IPS-18c (cell line): ENCODE data around the gene PFDN4.

Source experiments
- H3K4me3 ChIP-seq: 2 replicates; pipeline ENCODE4 v1.7.0; 2013; ENCODE audit warnings: low read depth, mild to moderate bottlenecking, low read length, moderate library complexity; ENCODE audit not compliant: insufficient read depth
- H3K9me3 ChIP-seq: one replicate; pipeline ENCODE4 v1.6.1; 2013; ENCODE audit warnings: mild to moderate bottlenecking, low read length, moderate library complexity; ENCODE audit not compliant: control insufficient read depth, insufficient read depth

The PFDN4 gene

DNA sequence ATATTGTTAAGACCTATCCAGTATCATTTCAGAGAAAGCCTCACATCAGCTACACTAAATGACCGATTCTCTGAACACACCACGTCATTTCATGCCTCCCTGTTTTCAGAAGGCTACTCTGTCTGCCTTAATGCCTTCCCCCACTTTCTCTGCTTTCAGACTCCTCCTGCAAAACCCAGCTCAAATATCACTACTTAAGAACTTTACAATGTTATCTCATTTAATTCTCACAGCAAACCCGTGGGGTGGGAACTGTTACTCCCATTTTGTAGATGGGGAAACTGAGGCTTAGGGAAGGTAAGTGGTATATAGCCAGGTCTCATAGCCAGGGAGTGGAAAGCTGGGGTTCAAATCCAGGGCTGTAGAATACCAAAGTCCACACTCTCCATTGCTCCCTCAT is 36.9 kb upstream of the PFDN4 start:
- Histone ChIP-seq H3K9me3 (peaks cover 3% of the 10 kb centered on the region), H3K4me3 (no peak overlapping the region)

DNA sequence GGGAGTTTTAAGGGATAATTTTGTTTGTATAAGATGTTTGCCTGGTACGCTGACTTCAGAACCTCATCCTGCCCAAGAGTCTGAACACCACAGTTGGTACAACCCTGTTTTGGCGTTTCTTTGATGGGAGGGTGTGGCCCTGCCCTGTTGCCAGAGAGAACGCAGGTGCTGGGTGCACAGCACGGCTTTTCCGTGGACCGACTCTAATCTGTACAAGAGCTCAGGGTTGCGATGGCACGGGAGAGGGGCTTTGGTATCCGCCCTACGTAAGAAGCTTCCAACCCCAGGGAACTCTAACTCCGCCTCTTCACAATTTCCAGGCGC is 35.4 kb upstream of the PFDN4 start:
- H3K4me3 ChIP-seq, result peak overlapping the region; percentile 53
- H3K9me3 ChIP-seq, result peaks cover 3% of the 10 kb centered on the region

DNA sequence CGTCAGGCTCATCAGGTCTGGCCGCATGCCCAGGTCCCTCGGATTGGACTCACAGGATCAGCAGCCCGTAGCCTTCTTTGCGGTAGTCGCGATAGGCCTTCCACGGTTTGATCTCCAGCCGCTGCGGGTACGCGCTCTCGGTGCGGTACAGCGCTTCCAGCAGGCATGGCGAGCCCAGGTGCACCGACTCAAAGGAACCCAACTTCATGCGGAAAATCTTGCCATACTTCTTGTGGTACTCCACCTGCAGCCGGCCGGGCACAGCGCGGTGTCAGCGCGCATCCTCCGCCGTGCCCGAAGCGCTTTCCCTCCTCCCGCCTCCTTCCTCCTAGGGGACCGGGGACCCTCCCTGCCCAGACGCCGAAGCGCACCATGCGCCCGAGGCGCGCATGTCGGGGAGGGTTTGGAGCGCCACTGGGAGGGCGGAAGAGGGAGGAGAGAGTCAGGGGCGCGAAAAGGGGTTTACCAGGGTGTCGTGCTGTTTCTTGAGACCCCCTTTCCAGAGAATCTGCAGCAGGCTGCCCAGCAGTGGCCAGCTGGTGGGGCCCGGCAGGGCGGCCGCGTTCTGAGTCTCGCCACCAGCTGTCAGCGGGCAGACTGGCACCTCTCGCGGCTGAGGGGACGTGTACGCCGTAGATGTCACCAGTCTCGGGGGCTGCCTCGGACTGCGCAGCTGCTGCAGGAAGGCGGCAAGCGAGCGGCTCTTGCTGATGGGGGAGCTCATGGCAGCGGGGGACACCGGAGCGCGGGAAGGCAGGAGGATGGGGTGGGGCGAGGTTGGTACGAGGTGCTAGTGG is 34.8 kb upstream of the PFDN4 start:
- peaks cover 3% of the 10 kb centered on the region for H3K9me3 ChIP-seq
- H3K4me3 ChIP-seq, result peak overlapping the region; percentile 53

DNA sequence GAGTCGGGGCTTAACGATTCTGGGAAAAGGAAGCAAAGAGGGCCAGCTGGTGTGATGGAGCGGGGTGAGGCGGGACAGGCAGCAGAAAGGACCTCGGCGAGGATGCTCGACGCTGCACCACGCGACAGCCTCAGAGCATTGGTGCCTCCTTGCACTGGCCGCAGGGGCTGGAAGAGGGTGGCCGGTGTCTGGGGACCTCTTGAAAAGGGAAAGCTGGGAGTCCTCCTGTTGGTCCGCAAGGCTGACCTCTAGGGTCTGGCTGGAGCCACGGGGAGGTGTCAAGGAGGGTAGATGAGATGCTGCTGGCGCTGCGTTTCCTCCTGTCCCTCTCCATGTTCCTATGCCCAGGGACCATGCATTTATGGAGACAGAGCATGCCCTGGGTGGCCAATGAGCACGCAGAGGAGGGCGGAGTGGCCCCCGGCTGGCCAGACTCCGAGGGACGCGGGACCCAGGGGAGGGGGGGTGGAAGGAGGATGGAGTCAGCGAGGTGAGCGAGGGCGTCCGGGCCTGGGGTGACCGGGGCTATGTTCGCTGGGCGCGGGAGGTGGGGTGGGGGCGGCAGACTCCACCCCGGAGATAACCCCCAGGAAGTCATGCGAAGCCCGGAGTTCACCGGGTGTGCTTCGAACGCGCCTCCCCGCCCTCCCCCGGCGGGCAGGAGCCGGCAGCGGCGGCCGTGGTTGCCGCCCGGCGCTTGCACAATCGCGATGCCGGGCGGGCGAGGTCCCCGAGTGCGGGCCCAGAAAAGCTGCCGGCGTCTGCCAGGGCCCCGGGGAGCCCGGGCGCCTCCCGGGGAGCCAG is 34.0 kb upstream of the PFDN4 start, which contains the start of gene CYP24A1:
Gene CYP24A1, minus strand, starts transcription at position 334 of the 804 bp plus-strand sequence. CDS start 407 bp downstream, outside the sequence.
- Histone ChIP-seq H3K4me3 (peak within 1 kb of the TSS; percentile 53), H3K9me3 (peaks cover 3% of the 10 kb centered on the region)

DNA sequence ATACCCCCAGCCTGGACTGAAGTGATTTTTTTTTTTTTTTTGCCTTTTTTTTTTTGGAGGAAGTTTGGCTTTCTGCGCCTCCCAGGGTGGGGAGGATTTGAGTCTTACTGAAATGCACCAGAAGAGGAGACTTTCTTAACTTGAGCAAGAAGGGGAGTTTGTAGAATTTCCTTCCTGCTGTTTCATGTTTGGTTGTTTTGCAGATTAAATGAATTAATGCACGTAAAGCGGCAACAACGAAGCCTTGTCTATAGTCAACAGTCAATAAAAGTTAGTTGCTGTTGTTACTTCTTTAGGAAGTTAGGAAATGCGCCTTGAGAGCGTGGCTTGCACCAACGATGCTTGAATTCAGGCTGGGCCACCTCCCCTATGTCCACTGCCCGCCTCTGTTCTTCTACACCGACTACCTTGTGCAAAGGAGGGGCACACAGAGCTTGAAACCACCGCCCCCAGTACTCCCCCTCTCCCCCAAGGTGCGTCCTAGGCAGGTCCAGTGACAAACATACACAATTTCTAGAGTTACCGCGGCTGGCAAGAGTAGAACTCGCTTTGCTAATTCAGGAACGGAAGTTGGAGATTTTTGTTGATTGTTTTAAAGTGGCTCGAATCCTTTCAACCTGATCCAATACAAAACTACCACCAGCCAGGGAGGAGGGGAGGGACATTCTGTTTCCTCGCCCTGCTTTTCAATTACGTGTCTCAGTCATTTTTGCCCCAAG is 33.3 kb upstream of the PFDN4 start:
- Histone ChIP-seq H3K9me3 (peaks cover 3% of the 10 kb centered on the region), H3K4me3 (peak overlapping the region; percentile 53; the same call in 1 of the 2 replicates)

GRCh38 chr20:54176610-54177009 is 31.3 kb upstream of the PFDN4 start:
- Histone ChIP-seq H3K4me3 (no peak overlapping the region), H3K9me3 (peaks cover 3% of the 10 kb centered on the region)

DNA sequence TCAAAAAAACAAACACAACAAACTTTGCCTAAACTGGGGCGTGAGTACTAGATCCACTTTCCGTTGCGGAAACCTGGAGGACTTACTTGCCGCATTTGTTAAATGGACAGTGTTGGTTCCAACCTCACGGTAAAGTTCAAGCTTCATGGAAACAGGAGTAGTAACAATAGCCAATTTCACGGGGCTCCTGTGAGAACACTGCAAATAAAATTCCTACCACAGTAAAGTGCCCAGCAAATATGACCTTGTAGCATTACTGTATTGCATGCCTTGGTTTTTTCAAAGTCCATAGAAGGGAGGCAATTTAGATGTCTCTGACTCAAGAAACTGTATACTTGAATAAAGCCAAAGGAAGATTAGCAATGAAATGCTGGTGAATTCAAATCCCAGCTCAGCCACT is 30.5 kb upstream of the PFDN4 start:
- Histone ChIP-seq H3K4me3 (no peak overlapping the region), H3K9me3 (peaks cover 3% of the 10 kb centered on the region)

GRCh38 chr20:54178256-54178655 is 29.6 kb upstream of the PFDN4 start:
- Histone ChIP-seq H3K9me3 (peaks cover 3% of the 10 kb centered on the region), H3K4me3 (no peak overlapping the region)

- H3K9me3 ChIP-seq, result no peaks in the 10 kb centered on the region
- no peak overlapping the region for H3K4me3 ChIP-seq
Observed at GRCh38 chr20:54179946-54180345, 27.9 kb upstream of the PFDN4 start.

DNA sequence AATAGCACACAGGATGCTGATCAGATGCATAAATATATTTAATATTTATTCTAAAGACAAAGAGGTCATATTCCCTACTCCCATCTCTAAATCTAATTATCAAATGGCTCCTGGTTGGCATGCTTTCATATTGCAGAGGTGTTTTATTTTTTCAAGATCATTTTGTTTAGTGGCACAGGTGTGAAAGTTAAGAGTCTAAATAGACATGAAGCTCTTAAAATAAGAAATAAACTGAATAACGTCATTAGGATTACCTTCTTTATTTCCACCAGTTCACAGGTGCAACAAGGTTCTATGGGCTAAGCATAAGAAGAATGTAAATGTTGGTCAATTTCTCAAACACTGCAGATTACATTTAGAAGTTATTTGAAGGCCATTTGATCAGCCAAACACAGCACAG is 27.0 kb upstream of the PFDN4 start:
- H3K9me3 ChIP-seq, result no peaks in the 10 kb centered on the region

DNA sequence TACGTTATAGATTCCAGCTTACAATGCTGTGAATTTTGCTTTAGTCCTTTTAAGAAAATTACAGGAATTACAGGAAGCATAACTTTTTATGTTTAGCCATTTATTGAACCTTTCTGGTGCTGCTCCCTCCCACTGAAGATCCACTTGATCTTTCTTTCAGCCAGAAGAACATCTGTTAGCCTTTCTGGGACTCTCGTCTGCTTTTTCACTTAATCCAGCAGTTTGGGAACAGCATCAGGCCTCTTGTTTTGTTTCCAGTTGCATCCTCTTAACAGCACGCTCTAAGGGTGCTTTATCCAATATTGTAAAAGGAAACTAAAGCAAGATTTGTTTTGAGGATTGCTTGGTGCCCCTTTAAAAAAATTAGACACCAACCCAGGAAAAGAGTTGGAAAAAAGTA is 23.8 kb upstream of the PFDN4 start:
- Histone ChIP-seq H3K4me3 (no peak overlapping the region), H3K9me3 (no peaks in the 10 kb centered on the region)

More for the DNA sequence above, 27.0 kb upstream of the PFDN4 start:
- no peak overlapping the region for H3K4me3 ChIP-seq

- no peaks in the 10 kb centered on the region for H3K9me3 ChIP-seq
- H3K4me3 ChIP-seq, result no peak overlapping the region
Observed at GRCh38 chr20:54184904-54185626, 22.8 kb upstream of the PFDN4 start.

DNA sequence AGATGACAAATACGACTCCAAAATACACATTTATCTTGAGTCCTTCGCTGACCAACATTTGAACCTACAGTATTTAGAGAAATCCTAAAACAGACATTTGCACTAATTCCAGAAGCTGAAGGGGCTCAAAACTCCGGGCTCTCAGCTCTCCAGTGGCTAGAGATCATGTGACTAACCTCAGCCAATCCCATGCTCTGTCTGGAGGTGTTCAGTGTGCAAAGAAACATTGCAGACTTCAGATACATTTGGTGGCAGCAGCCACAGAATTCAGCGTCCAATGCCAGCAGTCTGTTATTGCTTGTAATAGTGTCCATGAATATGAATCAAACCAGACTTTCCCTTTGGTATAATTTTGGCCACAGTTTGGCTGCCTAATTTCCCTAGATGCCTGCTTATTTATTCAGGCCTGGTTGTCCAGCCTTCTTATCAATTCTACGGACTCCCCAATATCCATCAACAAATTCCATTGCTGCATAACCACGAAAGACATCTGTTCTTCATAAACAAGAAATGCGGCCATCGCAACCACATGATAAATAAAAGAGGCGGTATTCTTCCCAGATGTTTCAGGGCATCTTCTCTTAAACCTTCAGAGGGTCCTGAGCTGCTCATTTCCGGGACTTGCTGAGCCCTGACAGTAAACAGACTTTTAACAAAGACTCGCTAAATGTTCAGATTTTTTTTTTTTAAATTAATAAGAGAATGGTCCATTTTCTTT is 19.6 kb upstream of the PFDN4 start:
- Histone ChIP-seq H3K4me3 (no peak overlapping the region), H3K9me3 (no peaks in the 10 kb centered on the region)

DNA sequence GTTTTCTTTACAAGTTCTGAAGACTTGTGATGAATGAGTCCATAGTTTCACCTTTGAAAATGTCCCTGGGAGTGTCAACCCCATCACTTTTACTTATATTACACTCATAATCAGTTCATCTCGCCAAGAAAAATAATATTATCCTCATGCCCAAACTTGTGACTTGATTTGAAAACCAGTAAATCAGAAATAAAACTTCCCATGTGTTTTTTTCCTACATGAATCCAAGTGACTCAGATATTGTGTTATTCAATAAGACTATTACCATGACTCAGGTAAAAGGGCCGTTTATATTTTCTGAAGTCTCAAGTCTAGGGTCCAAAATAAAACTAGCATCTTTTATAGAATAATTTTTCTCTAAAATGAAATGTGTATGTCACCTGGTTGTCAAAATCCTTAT is 18.3 kb upstream of the PFDN4 start:
- Histone ChIP-seq H3K9me3 (no peaks in the 10 kb centered on the region), H3K4me3 (no peak overlapping the region)

- Histone ChIP-seq H3K4me3 (no peak overlapping the region), H3K9me3 (no peaks in the 10 kb centered on the region)
Observed at GRCh38 chr20:54190217-54190616, 17.7 kb upstream of the PFDN4 start.

GRCh38 chr20:54193817-54194216 is 14.1 kb upstream of the PFDN4 start:
- Histone ChIP-seq H3K9me3 (no peaks in the 10 kb centered on the region), H3K4me3 (no peak overlapping the region)
